Measurements from ENCODE around the gene TSPAN7.

TSPAN7 gene

GRCh38 chrX:38626296-38626695 is 65.0 kb downstream of the TSPAN7 start:
- H3K4me3 ChIP-seq (replicated peaks; ENCODE audit: low read depth, low read length): no peak overlapping the region
- H3K36me3 ChIP-seq (ENCODE audit: control insufficient read depth, insufficient read depth, low read length): no peaks in the 10 kb centered on the region
- no peak for DNase-seq (ENCODE audit: extremely low read depth, insufficient read length)
- no peaks in the 10 kb centered on the region for H3K27me3 ChIP-seq (replicated peaks; ENCODE audit: control insufficient read depth, insufficient read depth, low read length)
- TF ChIP-seq CTCF (IDR thresholded peaks at IDR 0.05; ENCODE audit: insufficient read depth, low read length, poor library complexity, severe bottlenecking): no peak

GRCh38 chrX:38627683-38628082 is 66.3 kb downstream of the TSPAN7 start:
- no peak overlapping the region for H3K4me3 ChIP-seq (replicated peaks; ENCODE audit: low read depth, low read length)
- peak; percentile 84 for TF ChIP-seq CTCF (IDR thresholded peaks at IDR 0.05; ENCODE audit: insufficient read depth, low read length, poor library complexity, severe bottlenecking)
- no peaks in the 10 kb centered on the region for H3K36me3 ChIP-seq (ENCODE audit: control insufficient read depth, insufficient read depth, low read length)
- no peak for DNase-seq (ENCODE audit: extremely low read depth, insufficient read length)
- H3K27me3 ChIP-seq (replicated peaks; ENCODE audit: control insufficient read depth, insufficient read depth, low read length): no peaks in the 10 kb centered on the region

GRCh38 chrX:38628587-38628986 is 67.2 kb downstream of the TSPAN7 start:
- H3K4me3 ChIP-seq (replicated peaks; ENCODE audit: low read depth, low read length): no peak overlapping the region
- H3K27me3 ChIP-seq (replicated peaks; ENCODE audit: control insufficient read depth, insufficient read depth, low read length): no peaks in the 10 kb centered on the region
- no peak for DNase-seq (ENCODE audit: extremely low read depth, insufficient read length)
- H3K36me3 ChIP-seq (ENCODE audit: control insufficient read depth, insufficient read depth, low read length): no peaks in the 10 kb centered on the region
- no peak for TF ChIP-seq CTCF (IDR thresholded peaks at IDR 0.05; ENCODE audit: insufficient read depth, low read length, poor library complexity, severe bottlenecking)

- no peaks in the 10 kb centered on the region for H3K27me3 ChIP-seq (replicated peaks; ENCODE audit: control insufficient read depth, insufficient read depth, low read length)
- TF ChIP-seq CTCF (IDR thresholded peaks at IDR 0.05; ENCODE audit: insufficient read depth, low read length, poor library complexity, severe bottlenecking): no peak
- no peak for DNase-seq (ENCODE audit: extremely low read depth, insufficient read length)
- no peak overlapping the region for H3K4me3 ChIP-seq (replicated peaks; ENCODE audit: low read depth, low read length)
- H3K36me3 ChIP-seq (ENCODE audit: control insufficient read depth, insufficient read depth, low read length): no peaks in the 10 kb centered on the region
Measured at GRCh38 chrX:38632516-38632915, 71.2 kb downstream of the TSPAN7 start.

- Histone ChIP-seq H3K4me3 (replicated peaks; ENCODE audit: low read depth, low read length) (no peak overlapping the region), H3K36me3 (ENCODE audit: control insufficient read depth, insufficient read depth, low read length) (no peaks in the 10 kb centered on the region), H3K27me3 (replicated peaks; ENCODE audit: control insufficient read depth, insufficient read depth, low read length) (no peaks in the 10 kb centered on the region)
- no peak for TF ChIP-seq CTCF (IDR thresholded peaks at IDR 0.05; ENCODE audit: insufficient read depth, low read length, poor library complexity, severe bottlenecking)
- DNase-seq (ENCODE audit: extremely low read depth, insufficient read length): no peak
Measured at GRCh38 chrX:38634665-38635064, 73.3 kb downstream of the TSPAN7 start.

Measured in GM06990 (cell line).